Osteoblast (primary cell): ENCODE measurements around the gene ICA1L. TPM values are rescaled to one million over a fixed set of nuclear protein-coding genes. Genes with fewer than 3 reads are reported as not detected.
A peak's percentile ranks its signal among the peaks of the same experiment; 100 is the strongest.

Experiments used
- DNase-seq: peaks from one replicate; pipeline ENCODE4 v3.0.0; 2011; ENCODE audit warnings: low spot score, mixed read lengths; ENCODE audit not compliant: insufficient read length; ENCODE audit errors: missing footprints
- H2AFZ ChIP-seq: 2 replicates; pipeline ENCODE4 v1.6.0; 2011; ENCODE audit warnings: mild to moderate bottlenecking, low read length
- H3K27ac ChIP-seq: 2 replicates; pipeline ENCODE4 v1.5.1; 2011; ENCODE audit warnings: mild to moderate bottlenecking, low read depth, low read length, moderate library complexity
- H3K27me3 ChIP-seq: 2 replicates; pipeline ENCODE4 v1.6.0; 2012; ENCODE audit warnings: mild to moderate bottlenecking, control low read depth, inconsistent platforms, low read length, moderate library complexity; ENCODE audit not compliant: insufficient read depth
- H3K36me3 ChIP-seq: 2 replicates; pipeline ENCODE4 v1.5.1; 2011; ENCODE audit warnings: mild to moderate bottlenecking, low read length, control low read depth, moderate library complexity; ENCODE audit not compliant: insufficient read depth
- H3K4me1 ChIP-seq: 2 replicates; pipeline ENCODE4 v1.5.1; 2011; ENCODE audit warnings: mild to moderate bottlenecking, low read length, control low read depth, moderate library complexity; ENCODE audit not compliant: insufficient read depth
- H3K4me2 ChIP-seq: 2 replicates; pipeline ENCODE4 v1.6.0; 2011; ENCODE audit warnings: mild to moderate bottlenecking, low read length; ENCODE audit not compliant: insufficient read depth
- H3K4me3 ChIP-seq: fragments of 200-600 bp; sonication (generic); 3 replicates; pipeline ENCODE4 v1.5.1; 2012; ENCODE audit warnings: mild to moderate bottlenecking, low read length, inconsistent platforms; ENCODE audit not compliant: insufficient read depth
- H3K79me2 ChIP-seq: 2 replicates; pipeline ENCODE4 v1.6.0; 2012; ENCODE audit warnings: mild to moderate bottlenecking, low read length, control low read depth, inconsistent platforms; ENCODE audit not compliant: insufficient read depth
- H3K9me3 ChIP-seq: 2 replicates; pipeline ENCODE4 v1.5.1; 2011; ENCODE audit warnings: low read depth, low read length, control low read depth
- H4K20me1 ChIP-seq: 2 replicates; pipeline ENCODE4 v1.6.0; 2012; ENCODE audit warnings: mild to moderate bottlenecking, low read length, control low read depth; ENCODE audit not compliant: insufficient read depth
- CTCF ChIP-seq: IDR thresholded peaks from 2 replicates; pipeline ENCODE4 v1.5.1; 2011; ENCODE audit warnings: mild to moderate bottlenecking, low read depth, low read length, moderate library complexity; ENCODE audit errors: extremely low read depth
- total RNA-seq: library from RNA; depleted of rRNA; stranded (reverse); fragments of >200 nt; gene quantifications from 2 replicates; pipeline ENCODE4 v1.2.3, GENCODE V29; 2012

The ICA1L gene
- total RNA-seq, 1 donor = 8.7 TPM

GRCh38 chr2:202786842-202787241 is 84.7 kb downstream of the ICA1L start:
- H3K27me3 ChIP-seq = no peaks in the 10 kb centered on the region
- H3K79me2 ChIP-seq = no peaks in the 10 kb centered on the region
- no peak overlapping the region for H3K27ac ChIP-seq
- TF ChIP-seq CTCF = no peak
- no peak overlapping the region for H2AFZ ChIP-seq
- no peaks in the 10 kb centered on the region for H3K4me1 ChIP-seq
- no peak for DNase-seq
- H4K20me1 ChIP-seq = no peaks in the 10 kb centered on the region
- no peak overlapping the region for H3K4me2 ChIP-seq
- no peaks in the 10 kb centered on the region for H3K36me3 ChIP-seq
- H3K4me3 ChIP-seq = no peak overlapping the region
- H3K9me3 ChIP-seq = no peaks in the 10 kb centered on the region

- Histone ChIP-seq H2AFZ (no peak overlapping the region), H3K27me3 (no peaks in the 10 kb centered on the region), H3K4me3 (no peak overlapping the region), H3K36me3 (no peaks in the 10 kb centered on the region), H3K79me2 (no peaks in the 10 kb centered on the region), H3K9me3 (no peaks in the 10 kb centered on the region), H3K4me1 (peaks cover 6% of the 10 kb centered on the region), H3K27ac (no peak overlapping the region), H4K20me1 (no peaks in the 10 kb centered on the region), H3K4me2 (no peak overlapping the region)
- no peak for DNase-seq
- TF ChIP-seq CTCF = no peak
Measured at GRCh38 chr2:202782940-202783558, 88.5 kb downstream of the ICA1L start.

- H3K9me3 ChIP-seq = no peaks in the 10 kb centered on the region
- no peaks in the 10 kb centered on the region for H3K79me2 ChIP-seq
- H3K4me1 ChIP-seq = peaks cover 6% of the 10 kb centered on the region
Measured at GRCh38 chr2:202780514-202781021, 91.0 kb downstream of the ICA1L start.

More at GRCh38 chr2:202780514-202781021, 91.0 kb downstream of the ICA1L start:
- peak; percentile 51 for DNase-seq
- no peak for TF ChIP-seq CTCF
- Histone ChIP-seq H3K27me3 (no peaks in the 10 kb centered on the region), H3K36me3 (no peaks in the 10 kb centered on the region), H3K27ac (no peak overlapping the region), H4K20me1 (no peaks in the 10 kb centered on the region), H2AFZ (no peak overlapping the region), H3K4me3 (no peak overlapping the region), H3K4me2 (no peak overlapping the region)
